ENCODE measurements around the gene NR3C2.

DNA sequence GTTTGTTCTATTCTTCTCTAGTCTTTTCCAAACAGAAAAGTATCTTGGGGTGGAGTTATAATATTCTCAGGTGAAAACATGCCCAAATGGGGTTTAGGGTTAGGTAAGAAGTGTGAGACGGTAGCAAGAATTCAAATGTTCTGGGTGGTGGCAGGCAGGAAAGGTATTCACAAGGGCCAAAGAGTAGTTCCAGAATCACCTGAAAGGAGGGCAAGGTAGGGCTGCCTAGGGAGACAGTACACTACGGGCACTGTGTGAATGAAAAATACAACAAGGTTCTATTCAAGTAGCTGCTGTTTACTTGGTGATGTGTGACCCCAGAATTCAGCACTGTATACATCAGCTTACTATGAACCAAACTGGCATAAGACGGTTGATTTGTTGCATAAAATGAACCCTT, 51.9 kb downstream of the NR3C2 start:
- TF ChIP-seq, protein P1, sequence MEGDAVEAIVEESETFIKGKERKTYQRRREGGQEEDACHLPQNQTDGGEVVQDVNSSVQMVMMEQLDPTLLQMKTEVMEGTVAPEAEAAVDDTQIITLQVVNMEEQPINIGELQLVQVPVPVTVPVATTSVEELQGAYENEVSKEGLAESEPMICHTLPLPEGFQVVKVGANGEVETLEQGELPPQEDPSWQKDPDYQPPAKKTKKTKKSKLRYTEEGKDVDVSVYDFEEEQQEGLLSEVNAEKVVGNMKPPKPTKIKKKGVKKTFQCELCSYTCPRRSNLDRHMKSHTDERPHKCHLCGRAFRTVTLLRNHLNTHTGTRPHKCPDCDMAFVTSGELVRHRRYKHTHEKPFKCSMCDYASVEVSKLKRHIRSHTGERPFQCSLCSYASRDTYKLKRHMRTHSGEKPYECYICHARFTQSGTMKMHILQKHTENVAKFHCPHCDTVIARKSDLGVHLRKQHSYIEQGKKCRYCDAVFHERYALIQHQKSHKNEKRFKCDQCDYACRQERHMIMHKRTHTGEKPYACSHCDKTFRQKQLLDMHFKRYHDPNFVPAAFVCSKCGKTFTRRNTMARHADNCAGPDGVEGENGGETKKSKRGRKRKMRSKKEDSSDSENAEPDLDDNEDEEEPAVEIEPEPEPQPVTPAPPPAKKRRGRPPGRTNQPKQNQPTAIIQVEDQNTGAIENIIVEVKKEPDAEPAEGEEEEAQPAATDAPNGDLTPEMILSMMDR (IDR thresholded peaks at IDR 0.05; ENCODE audit: low read depth, low read length, missing input control) = no peak
- TF ChIP-seq EGR1 (IDR thresholded peaks at IDR 0.05; ENCODE audit: low read depth in 2 of 2) (no peak), RXRA (IDR thresholded peaks at IDR 0.05) (no peak)
- TF ChIP-seq, protein P2, sequence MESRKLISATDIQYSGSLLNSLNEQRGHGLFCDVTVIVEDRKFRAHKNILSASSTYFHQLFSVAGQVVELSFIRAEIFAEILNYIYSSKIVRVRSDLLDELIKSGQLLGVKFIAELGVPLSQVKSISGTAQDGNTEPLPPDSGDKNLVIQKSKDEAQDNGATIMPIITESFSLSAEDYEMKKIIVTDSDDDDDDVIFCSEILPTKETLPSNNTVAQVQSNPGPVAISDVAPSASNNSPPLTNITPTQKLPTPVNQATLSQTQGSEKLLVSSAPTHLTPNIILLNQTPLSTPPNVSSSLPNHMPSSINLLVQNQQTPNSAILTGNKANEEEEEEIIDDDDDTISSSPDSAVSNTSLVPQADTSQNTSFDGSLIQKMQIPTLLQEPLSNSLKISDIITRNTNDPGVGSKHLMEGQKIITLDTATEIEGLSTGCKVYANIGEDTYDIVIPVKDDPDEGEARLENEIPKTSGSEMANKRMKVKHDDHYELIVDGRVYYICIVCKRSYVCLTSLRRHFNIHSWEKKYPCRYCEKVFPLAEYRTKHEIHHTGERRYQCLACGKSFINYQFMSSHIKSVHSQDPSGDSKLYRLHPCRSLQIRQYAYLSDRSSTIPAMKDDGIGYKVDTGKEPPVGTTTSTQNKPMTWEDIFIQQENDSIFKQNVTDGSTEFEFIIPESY (IDR thresholded peaks at IDR 0.05) = no peak
- TF ChIP-seq, protein P3, sequence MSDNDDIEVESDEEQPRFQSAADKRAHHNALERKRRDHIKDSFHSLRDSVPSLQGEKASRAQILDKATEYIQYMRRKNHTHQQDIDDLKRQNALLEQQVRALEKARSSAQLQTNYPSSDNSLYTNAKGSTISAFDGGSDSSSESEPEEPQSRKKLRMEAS (IDR thresholded peaks at IDR 0.05) = no peak
- TF ChIP-seq, protein P4, sequence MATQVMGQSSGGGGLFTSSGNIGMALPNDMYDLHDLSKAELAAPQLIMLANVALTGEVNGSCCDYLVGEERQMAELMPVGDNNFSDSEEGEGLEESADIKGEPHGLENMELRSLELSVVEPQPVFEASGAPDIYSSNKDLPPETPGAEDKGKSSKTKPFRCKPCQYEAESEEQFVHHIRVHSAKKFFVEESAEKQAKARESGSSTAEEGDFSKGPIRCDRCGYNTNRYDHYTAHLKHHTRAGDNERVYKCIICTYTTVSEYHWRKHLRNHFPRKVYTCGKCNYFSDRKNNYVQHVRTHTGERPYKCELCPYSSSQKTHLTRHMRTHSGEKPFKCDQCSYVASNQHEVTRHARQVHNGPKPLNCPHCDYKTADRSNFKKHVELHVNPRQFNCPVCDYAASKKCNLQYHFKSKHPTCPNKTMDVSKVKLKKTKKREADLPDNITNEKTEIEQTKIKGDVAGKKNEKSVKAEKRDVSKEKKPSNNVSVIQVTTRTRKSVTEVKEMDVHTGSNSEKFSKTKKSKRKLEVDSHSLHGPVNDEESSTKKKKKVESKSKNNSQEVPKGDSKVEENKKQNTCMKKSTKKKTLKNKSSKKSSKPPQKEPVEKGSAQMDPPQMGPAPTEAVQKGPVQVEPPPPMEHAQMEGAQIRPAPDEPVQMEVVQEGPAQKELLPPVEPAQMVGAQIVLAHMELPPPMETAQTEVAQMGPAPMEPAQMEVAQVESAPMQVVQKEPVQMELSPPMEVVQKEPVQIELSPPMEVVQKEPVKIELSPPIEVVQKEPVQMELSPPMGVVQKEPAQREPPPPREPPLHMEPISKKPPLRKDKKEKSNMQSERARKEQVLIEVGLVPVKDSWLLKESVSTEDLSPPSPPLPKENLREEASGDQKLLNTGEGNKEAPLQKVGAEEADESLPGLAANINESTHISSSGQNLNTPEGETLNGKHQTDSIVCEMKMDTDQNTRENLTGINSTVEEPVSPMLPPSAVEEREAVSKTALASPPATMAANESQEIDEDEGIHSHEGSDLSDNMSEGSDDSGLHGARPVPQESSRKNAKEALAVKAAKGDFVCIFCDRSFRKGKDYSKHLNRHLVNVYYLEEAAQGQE (IDR thresholded peaks at IDR 0.05) = no peak
